RCC 7860 (cell line): ENCODE data around the gene RIPOR2.

Experiments
- DNase-seq: peaks from one replicate; pipeline ENCODE4 v3.0.0-alpha.2; 2015; ENCODE audit warnings: low spot score
- FAIRE-seq: peaks from 2 replicates; lab custom pipeline; 2012; peaks lifted over from hg19 to GRCh38; lab: Jason Lieb, UNC

RIPOR2 gene

GRCh38 chr6:24935366-24936152 lies at the start of gene RIPOR2:
Gene RIPOR2, minus strand, starts transcription at chr6:24935960. Its CDS starts 62 bp downstream, at chr6:24935898.
- no peak for FAIRE-seq
- DNase-seq: no peak

GRCh38 chr6:24985323-24985722 lies 49.6 kb upstream of the RIPOR2 start:
- no peak for DNase-seq
- FAIRE-seq: no peak

GRCh38 chr6:24982231-24982630 lies 46.5 kb upstream of the RIPOR2 start:
- FAIRE-seq (no peak), DNase-seq (no peak)

GRCh38 chr6:24981386-24981760 lies 45.6 kb upstream of the RIPOR2 start:
- DNase-seq (no peak), FAIRE-seq (no peak)

GRCh38 chr6:24980507-24981385 lies 45.0 kb upstream of the RIPOR2 start:
- FAIRE-seq: no peak
- DNase-seq: no peak

- DNase-seq: no peak
- no peak for FAIRE-seq
Observed at GRCh38 chr6:24979176-24979575, 43.4 kb upstream of the RIPOR2 start.

GRCh38 chr6:24974182-24975171 lies 38.7 kb upstream of the RIPOR2 start:
- FAIRE-seq: no peak
- DNase-seq: no peak

GRCh38 chr6:24972311-24972958 lies 36.7 kb upstream of the RIPOR2 start:
- FAIRE-seq: no peak
- no peak for DNase-seq

GRCh38 chr6:24971067-24971466 lies 35.3 kb upstream of the RIPOR2 start:
- DNase-seq (no peak), FAIRE-seq (no peak)

GRCh38 chr6:24969343-24969860 lies 33.6 kb upstream of the RIPOR2 start:
- DNase-seq (no peak), FAIRE-seq (no peak)

- DNase-seq (no peak), FAIRE-seq (no peak)
Observed at GRCh38 chr6:24968783-24969182, 33.0 kb upstream of the RIPOR2 start.

- DNase-seq (no peak), FAIRE-seq (no peak)
Observed at GRCh38 chr6:24967211-24967610, 31.5 kb upstream of the RIPOR2 start.

- DNase-seq: no peak
- FAIRE-seq: no peak
Observed at GRCh38 chr6:24966381-24966780, 30.6 kb upstream of the RIPOR2 start.

GRCh38 chr6:24963887-24964570 lies 28.3 kb upstream of the RIPOR2 start:
- no peak for FAIRE-seq

GRCh38 chr6:24963339-24963738 lies 27.6 kb upstream of the RIPOR2 start:
- FAIRE-seq (no peak), DNase-seq (no peak)

More at GRCh38 chr6:24963887-24964570, 28.3 kb upstream of the RIPOR2 start:
- no peak for DNase-seq

- DNase-seq: no peak
- FAIRE-seq: no peak
Observed at GRCh38 chr6:24961852-24962251, 26.1 kb upstream of the RIPOR2 start.

- DNase-seq (no peak), FAIRE-seq (no peak)
Observed at GRCh38 chr6:24960991-24961475, 25.3 kb upstream of the RIPOR2 start.

GRCh38 chr6:24959319-24959718 lies 23.6 kb upstream of the RIPOR2 start:
- FAIRE-seq: no peak
- DNase-seq: no peak

- DNase-seq (no peak), FAIRE-seq (no peak)
Observed at GRCh38 chr6:24957199-24957598, 21.4 kb upstream of the RIPOR2 start.
